ENCODE measurements around the gene MEIS3.

- TF ChIP-seq LEF1 (IDR thresholded peaks at IDR 0.05; ENCODE audit: borderline replicate concordance) (no peak), SP1 (IDR thresholded peaks at IDR 0.05) (no peak), SUZ12 (IDR thresholded peaks at IDR 0.05) (no peak), ZNF384 (IDR thresholded peaks at IDR 0.05) (no peak), BHLHE40 (IDR thresholded peaks at IDR 0.05; ENCODE audit: borderline replicate concordance) (no peak), PKNOX1 (IDR thresholded peaks at IDR 0.05) (no peak), FOXM1 (IDR thresholded peaks at IDR 0.05; ENCODE audit: borderline replicate concordance) (no peak)
These were observed 12.8 kb upstream of the MEIS3 start for GRCh38 chr19:47432091-47432490.

Data from HEK293T (cell line).